Right atrium auricular region (tissue), 2 donors: Measurements from ENCODE around the gene ZNF57. TPM values are rescaled to one million over a fixed set of nuclear protein-coding genes. Genes with fewer than 3 reads are reported as not detected.
A peak's percentile ranks its signal among the peaks of the same experiment; 100 is the strongest.

Experiments
- DNase-seq: peaks from one replicate; pipeline ENCODE4 v3.0.0-alpha.2; 2019; ENCODE audit warnings: low spot score
- H3K27ac ChIP-seq, 2 donors: fragments of 200-600 bp; sonication (generic); 1 replicate in 1 of 2; 2 replicates in 1 of 2; pipeline ENCODE4 v1.5.1; 2016 to 2019
- H3K27me3 ChIP-seq, 2 donors: fragments of 200-600 bp; sonication (generic); one replicate each; pipeline versions ENCODE4 v1.5.1 to v1.6.0; 2017 to 2019
- H3K36me3 ChIP-seq: fragments of 200-600 bp; sonication (generic); one replicate; pipeline ENCODE4 v1.5.1; 2016
- H3K4me1 ChIP-seq, 2 donors: fragments of 200-600 bp; sonication (generic); one replicate each; pipeline versions ENCODE4 v1.5.1 to v1.6.0; 2017 to 2019
- H3K4me3 ChIP-seq, 2 donors: fragments of 200-600 bp; sonication (generic); 1 replicate in 1 of 2; 2 replicates in 1 of 2; pipeline ENCODE4 v1.5.1; 2017 to 2019; ENCODE audit warnings: mild to moderate bottlenecking in 1 of 2, moderate library complexity in 1 of 2
- H3K9me3 ChIP-seq, 2 donors: fragments of 200-600 bp; sonication (generic); one replicate each; pipeline ENCODE4 v1.5.1; 2019
- total RNA-seq, 2 donors: library from RNA; depleted of rRNA; stranded (reverse); fragments of >200 nt; gene quantifications; one replicate each; pipeline ENCODE4 v1.1.0, GENCODE V29; 2016
- TF ChIP-seq, protein P1 (sequence below), 2 donors: fragments of 200-600 bp; sonication (generic); IDR thresholded peaks; one replicate each; pipeline ENCODE4 v1.5.1; 2019; ENCODE audit warnings: antibody characterized with exemption in 2 of 2

The ZNF57 gene
- total RNA-seq, 2 donors from 2014 or later: 1.6 to 1.8 TPM

DNA sequence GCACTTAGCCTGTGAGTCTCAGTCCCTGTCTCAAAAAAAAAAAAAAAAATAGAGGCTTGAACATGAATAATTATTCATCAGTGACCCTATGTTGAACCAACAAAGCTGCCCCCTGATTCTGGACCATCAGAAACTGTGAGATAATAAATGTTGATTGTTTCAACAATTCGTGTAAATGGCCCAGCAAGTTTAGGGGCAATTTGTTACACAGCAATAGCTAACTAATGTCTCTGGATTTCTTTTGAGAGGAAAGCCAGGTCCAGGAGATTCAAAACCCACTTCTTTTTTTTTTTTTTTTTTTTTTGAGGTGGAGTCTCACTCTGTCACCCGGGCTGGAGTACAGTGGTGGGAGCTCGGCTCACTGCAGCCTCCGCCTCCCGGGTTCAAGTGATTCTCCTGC lies 64.1 kb downstream of the ZNF57 start:
- H3K27ac ChIP-seq: no peak overlapping the region
- no peak for DNase-seq
- TF ChIP-seq, protein P1, sequence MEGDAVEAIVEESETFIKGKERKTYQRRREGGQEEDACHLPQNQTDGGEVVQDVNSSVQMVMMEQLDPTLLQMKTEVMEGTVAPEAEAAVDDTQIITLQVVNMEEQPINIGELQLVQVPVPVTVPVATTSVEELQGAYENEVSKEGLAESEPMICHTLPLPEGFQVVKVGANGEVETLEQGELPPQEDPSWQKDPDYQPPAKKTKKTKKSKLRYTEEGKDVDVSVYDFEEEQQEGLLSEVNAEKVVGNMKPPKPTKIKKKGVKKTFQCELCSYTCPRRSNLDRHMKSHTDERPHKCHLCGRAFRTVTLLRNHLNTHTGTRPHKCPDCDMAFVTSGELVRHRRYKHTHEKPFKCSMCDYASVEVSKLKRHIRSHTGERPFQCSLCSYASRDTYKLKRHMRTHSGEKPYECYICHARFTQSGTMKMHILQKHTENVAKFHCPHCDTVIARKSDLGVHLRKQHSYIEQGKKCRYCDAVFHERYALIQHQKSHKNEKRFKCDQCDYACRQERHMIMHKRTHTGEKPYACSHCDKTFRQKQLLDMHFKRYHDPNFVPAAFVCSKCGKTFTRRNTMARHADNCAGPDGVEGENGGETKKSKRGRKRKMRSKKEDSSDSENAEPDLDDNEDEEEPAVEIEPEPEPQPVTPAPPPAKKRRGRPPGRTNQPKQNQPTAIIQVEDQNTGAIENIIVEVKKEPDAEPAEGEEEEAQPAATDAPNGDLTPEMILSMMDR (IDR thresholded peaks at IDR 0.05): no peak
- H3K4me3 ChIP-seq: no peak overlapping the region
- H3K27me3 ChIP-seq: no peaks in the 10 kb centered on the region
- H3K4me1 ChIP-seq: peaks cover 0 to 18% of the 10 kb centered on the region in 2 donors
- H3K36me3 ChIP-seq: no peaks in the 10 kb centered on the region
- no peaks in the 10 kb centered on the region for H3K9me3 ChIP-seq

- Histone ChIP-seq H3K27ac (peak overlapping the region in 1 of 2 donors; percentile 85), H3K36me3 (no peaks in the 10 kb centered on the region), H3K4me3 (no peak overlapping the region), H3K27me3 (no peaks in the 10 kb centered on the region), H3K4me1 (peaks cover 0 to 49% of the 10 kb centered on the region in 2 donors), H3K9me3 (no peaks in the 10 kb centered on the region)
- no peak for DNase-seq
- TF ChIP-seq, protein P1 (IDR thresholded peaks at IDR 0.05): no peak
These were observed 67.2 kb downstream of the ZNF57 start for GRCh38 chr19:2967972-2968371.

Other genes starting within 250 kb of the ZNF57 start
- 10 to 100 TPM; 18.0 to 22.8 TPM for gene GNG7, start 198.2 kb upstream of the ZNF57 start, total RNA-seq
- gene DIRAS1, start 179.6 kb upstream of the ZNF57 start, total RNA-seq: 10 to 100 TPM; 36.5 to 58.0 TPM
- gene SLC39A3, start 160.9 kb upstream of the ZNF57 start, total RNA-seq: 10 to 100 TPM; 22.9 to 38.0 TPM
- 10 to 100 TPM; 52.3 to 60.9 TPM for gene SGTA, start 117.7 kb upstream of the ZNF57 start, total RNA-seq
- 10 to 100 TPM; 33.9 to 45.8 TPM for gene THOP1, start 115.4 kb upstream of the ZNF57 start, total RNA-seq
- gene ZNF554, start 81.1 kb upstream of the ZNF57 start, total RNA-seq: 1 to 10 TPM; 3.5 to 6.0 TPM
- 1 to 10 TPM; 5.5 to 5.9 TPM for gene ZNF555, start 59.5 kb upstream of the ZNF57 start, total RNA-seq
- not detected for gene ZNF556, start 33.6 kb upstream of the ZNF57 start, total RNA-seq
- gene ZNF77, start 44.0 kb downstream of the ZNF57 start, total RNA-seq: 1 to 10 TPM; 1.7 to 4.2 TPM
- 1 to 10 TPM; 2.1 to 5.2 TPM for gene TLE6, start 76.6 kb downstream of the ZNF57 start, total RNA-seq
- 100 to 1,000 TPM in 1 of 2 donors, 10 to 100 TPM in 1; 41.2 to 101 TPM for gene TLE2, start 128.4 kb downstream of the ZNF57 start, total RNA-seq
- gene TLE5, start 161.6 kb downstream of the ZNF57 start, total RNA-seq: 1,000 to 10,000 TPM in 1 of 2 donors, 100 to 1,000 TPM in 1; 869 to 1,050 TPM
- gene GNA11, start 193.4 kb downstream of the ZNF57 start, total RNA-seq: 10 to 100 TPM; 58.4 to 77.9 TPM
- gene GNA15, start 235.1 kb downstream of the ZNF57 start, total RNA-seq: 1 to 10 TPM in 1 of 2 donors, under 1 TPM in 1; 0.74 to 3.0 TPM